Nephron progenitor cell (in vitro differentiated cells): Measurements from ENCODE around the gene INSIG1.

Source experiments
- DNase-seq: peaks from one replicate; pipeline ENCODE4 v3.0.0; 2021
- H3K27ac Mint-ChIP-seq: 2 replicates; pipeline ENCODE4 v1.8.0; 2021; ENCODE audit warnings: mild to moderate bottlenecking, moderate library complexity, mixed read lengths
- H3K27me3 Mint-ChIP-seq: 2 replicates; pipeline ENCODE4 v1.8.0; 2021; ENCODE audit warnings: mild to moderate bottlenecking, low read depth, mixed read lengths; ENCODE audit not compliant: poor library complexity
- H3K36me3 Mint-ChIP-seq: 2 replicates; pipeline ENCODE4 v1.8.0; 2021; ENCODE audit warnings: low read depth, mixed read lengths
- H3K4me1 Mint-ChIP-seq: 2 replicates; pipeline ENCODE4 v1.8.0; 2021; ENCODE audit warnings: mixed read lengths
- H3K4me3 Mint-ChIP-seq: 2 replicates; pipeline ENCODE4 v1.8.0; 2021; ENCODE audit warnings: mild to moderate bottlenecking, moderate library complexity, mixed read lengths
- H3K9me3 Mint-ChIP-seq: 2 replicates; pipeline ENCODE4 v1.8.0; 2021; ENCODE audit warnings: mild to moderate bottlenecking, moderate library complexity, mixed read lengths
- CTCF ChIP-seq: fragments of 200-600 bp; sonication (generic); IDR thresholded peaks from 2 replicates; pipeline ENCODE4 v1.5.0; 2021; ENCODE audit warnings: antibody characterized with exemption

INSIG1 gene

GRCh38 chr7:155339474-155339873 lies 41.8 kb downstream of the INSIG1 start:
- peaks cover 14% of the 10 kb centered on the region for H3K4me1 Mint-ChIP-seq
- H3K27me3 Mint-ChIP-seq = peaks cover 18% of the 10 kb centered on the region
- DNase-seq = no peak
- H3K27ac Mint-ChIP-seq = no peak overlapping the region
- no peaks in the 10 kb centered on the region for H3K36me3 Mint-ChIP-seq
- H3K4me3 Mint-ChIP-seq = no peak overlapping the region
- TF ChIP-seq CTCF = no peak
- no peaks in the 10 kb centered on the region for H3K9me3 Mint-ChIP-seq

DNA sequence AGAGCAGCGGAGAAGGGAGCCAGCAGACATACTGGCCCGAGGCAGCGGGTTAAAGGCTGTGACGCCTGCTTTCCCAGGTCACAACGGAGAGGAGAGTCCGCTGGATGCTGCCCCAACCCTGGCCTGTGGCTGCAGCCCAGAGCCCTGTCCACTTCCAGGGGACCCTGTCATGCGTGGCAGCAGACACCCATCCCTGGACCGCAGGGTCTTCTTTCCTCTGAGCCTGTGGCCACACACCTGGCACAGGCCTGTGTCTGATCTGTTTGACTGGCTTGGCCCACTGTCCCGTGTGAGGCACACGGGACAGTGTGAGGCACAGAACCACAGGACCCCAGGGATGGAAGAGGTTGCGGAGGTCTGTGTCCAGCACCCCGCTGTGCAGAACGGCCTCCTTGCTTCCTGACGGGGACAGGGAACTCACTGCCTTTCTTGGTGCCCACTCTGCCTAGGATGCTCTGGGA lies 42.4 kb downstream of the INSIG1 start:
- Mint-ChIP-seq H3K36me3 (no peaks in the 10 kb centered on the region), H3K27ac (no peak overlapping the region), H3K4me3 (no peak overlapping the region), H3K27me3 (peaks cover 20% of the 10 kb centered on the region), H3K4me1 (peaks cover 14% of the 10 kb centered on the region), H3K9me3 (no peaks in the 10 kb centered on the region)
- DNase-seq = no peak
- no peak for TF ChIP-seq CTCF

- no peak for DNase-seq
- H3K27ac Mint-ChIP-seq = peak overlapping the region; percentile 22
- no peak for TF ChIP-seq CTCF
- no peaks in the 10 kb centered on the region for H3K9me3 Mint-ChIP-seq
- no peaks in the 10 kb centered on the region for H3K36me3 Mint-ChIP-seq
- peaks cover 24% of the 10 kb centered on the region for H3K27me3 Mint-ChIP-seq
- H3K4me1 Mint-ChIP-seq = peaks cover 14% of the 10 kb centered on the region
- H3K4me3 Mint-ChIP-seq = no peak overlapping the region
These were observed 43.0 kb downstream of the INSIG1 start for GRCh38 chr7:155340721-155341120.

- Mint-ChIP-seq H3K36me3 (no peaks in the 10 kb centered on the region), H3K4me3 (no peak overlapping the region), H3K27ac (no peak overlapping the region), H3K4me1 (peaks cover 14% of the 10 kb centered on the region), H3K9me3 (no peaks in the 10 kb centered on the region), H3K27me3 (peaks cover 23% of the 10 kb centered on the region)
- DNase-seq = no peak
- no peak for TF ChIP-seq CTCF
These were observed 43.8 kb downstream of the INSIG1 start for GRCh38 chr7:155341463-155341983.

DNA sequence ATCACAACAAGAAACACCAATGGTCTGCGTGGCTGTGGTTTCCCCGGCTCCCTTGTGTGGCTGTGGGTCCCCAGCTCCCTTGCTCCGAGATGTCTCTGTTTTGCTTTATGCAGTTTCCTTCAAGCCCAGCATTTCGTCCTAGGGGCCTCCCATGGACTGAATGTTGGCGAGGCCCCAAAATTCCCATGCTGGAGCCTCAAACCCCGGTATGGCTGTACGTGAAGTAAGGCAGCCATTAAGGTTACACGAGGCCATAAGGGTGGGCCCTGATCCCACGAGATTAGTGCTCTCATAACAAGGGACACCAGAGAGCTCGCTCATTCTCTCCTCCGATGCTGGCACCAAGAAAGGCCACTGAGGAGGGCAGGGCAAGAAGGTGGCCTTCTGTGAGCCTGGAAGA lies 44.6 kb downstream of the INSIG1 start:
- peaks cover 19% of the 10 kb centered on the region for H3K27me3 Mint-ChIP-seq
- H3K36me3 Mint-ChIP-seq = no peaks in the 10 kb centered on the region
- H3K9me3 Mint-ChIP-seq = no peaks in the 10 kb centered on the region
- H3K4me3 Mint-ChIP-seq = no peak overlapping the region
- H3K27ac Mint-ChIP-seq = no peak overlapping the region
- TF ChIP-seq CTCF = no peak
- peaks cover 14% of the 10 kb centered on the region for H3K4me1 Mint-ChIP-seq
- no peak for DNase-seq

- TF ChIP-seq CTCF = no peak
- no peak for DNase-seq
- no peaks in the 10 kb centered on the region for H3K9me3 Mint-ChIP-seq
- H3K4me1 Mint-ChIP-seq = peaks cover 9% of the 10 kb centered on the region
- no peak overlapping the region for H3K4me3 Mint-ChIP-seq
- H3K27ac Mint-ChIP-seq = no peak overlapping the region
- H3K27me3 Mint-ChIP-seq = peaks cover 19% of the 10 kb centered on the region
- no peaks in the 10 kb centered on the region for H3K36me3 Mint-ChIP-seq
These were observed 45.5 kb downstream of the INSIG1 start for GRCh38 chr7:155343150-155343549.
